ENCODE data around the gene ZNF283.

GRCh38 chr19:43818500-43818899 is 8.6 kb upstream of the ZNF283 start:
- TF ChIP-seq CTCF (IDR thresholded peaks at IDR 0.05), result no peak
- TF ChIP-seq POLR2A (IDR thresholded peaks at IDR 0.05), result no peak
